ENCODE measurements around the gene N4BP3. TPM values are rescaled to one million over a fixed set of nuclear protein-coding genes. Genes with fewer than 3 reads are reported as not detected.

Gene N4BP3
- total and polyA plus RNA-seq, 2 of the 4 experiments (the other 2 are of a cell fraction) = 0.14 to 0.18 TPM

- H2BK120ac ChIP-seq (ENCODE audit: low read depth, low read length) = no peak overlapping the region
- no peak for DNase-seq
- H3K18ac ChIP-seq (ENCODE audit: low read depth, low read length) = no peak overlapping the region
- no peak overlapping the region for H3K56ac ChIP-seq (ENCODE audit: extremely low read depth, insufficient read depth, low read length)
- H3K27ac ChIP-seq (ENCODE audit: insufficient read depth, low read length) = no peak overlapping the region
- no peak for TF ChIP-seq POLR2A (IDR thresholded peaks at IDR 0.05; ENCODE audit: low read depth, low read length)
- no peak for TF ChIP-seq MXI1 (IDR thresholded peaks at IDR 0.05; ENCODE audit: borderline replicate concordance, low read depth, low read length)
- TF ChIP-seq MAZ (IDR thresholded peaks at IDR 0.05; ENCODE audit: borderline replicate concordance, low read depth, low read length) = no peak
- TF ChIP-seq RFX5 (IDR thresholded peaks at IDR 0.05; ENCODE audit: low read depth, low read length) = no peak
- no peak for TF ChIP-seq RAD21 (IDR thresholded peaks at IDR 0.05; ENCODE audit: low read length)
- TF ChIP-seq CHD1 (IDR thresholded peaks at IDR 0.05; ENCODE audit: low read depth, low read length) = no peak
- TF ChIP-seq NFE2L2 (IDR thresholded peaks at IDR 0.05; ENCODE audit: low read depth, low read length) = no peak
- no peak for TF ChIP-seq FOS (IDR thresholded peaks at IDR 0.05; ENCODE audit: low read depth, low read length)
- no peak for TF ChIP-seq ELK1 (IDR thresholded peaks at IDR 0.05; ENCODE audit: borderline replicate concordance, low read depth, low read length)
- TF ChIP-seq BHLHE40 (IDR thresholded peaks at IDR 0.05; ENCODE audit: low read depth, low read length) = no peak
- no peak for TF ChIP-seq MAFK (IDR thresholded peaks at IDR 0.05; ENCODE audit: low read depth, low read length)
- TF ChIP-seq CTCF (conservative IDR thresholded peaks at IDR 0.05; ENCODE audit: low read depth, low read length) = no peak
- no peak overlapping the region for H2AK9ac ChIP-seq (replicated peaks; ENCODE audit: low read depth, low read length, poor library complexity)
- H3K4me3 ChIP-seq (ENCODE audit: insufficient read depth, low read depth, low read length) = no peak overlapping the region
- no peak overlapping the region for H4K5ac ChIP-seq (ENCODE audit: low read depth, low read length)
- H3K9me1 ChIP-seq (ENCODE audit: insufficient read depth, low read length) = no peaks in the 10 kb centered on the region
- POLR2A ChIA-PET (ENCODE audit: unreplicated experiment) = no interaction called here
- intact Hi-C loops (cut with micrococcal nuclease) = loop anchor here (10.0 kb wide), 1 partner anchor 558 kb away; the partner anchor contains the start of gene B4GALT7
- no peak overlapping the region for H3K4me2 ChIP-seq (ENCODE audit: low read depth, low read length)
- no peak overlapping the region for H3K14ac ChIP-seq (replicated peaks; ENCODE audit: low read depth, low read length)
- H3K9me3 ChIP-seq (ENCODE audit: control insufficient read depth, insufficient read depth, low read length) = no peaks in the 10 kb centered on the region
- H3K36me3 ChIP-seq (ENCODE audit: control insufficient read depth, insufficient read depth, low read length) = no peaks in the 10 kb centered on the region
- no peak overlapping the region for H2AK5ac ChIP-seq (ENCODE audit: low read depth, low read length)
- dilution Hi-C loops (cut with HindIII; ENCODE audit: low sequenced_read_pairs, unreplicated experiment) = no loop called here
- H4K8ac ChIP-seq (ENCODE audit: low read depth in 2 of 2, low read length in 2 of 2) = no peak overlapping the region
- no TSS peak for BruUV-seq (replicated peaks)
- no peaks in the 10 kb centered on the region for H4K20me1 ChIP-seq (ENCODE audit: insufficient read depth, low read length)
- H2AFZ ChIP-seq (replicated peaks; ENCODE audit: low read length, poor library complexity) = no peak overlapping the region
- no peak overlapping the region for H2BK5ac ChIP-seq (ENCODE audit: low read depth, low read length, poor library complexity, severe bottlenecking)
- peaks cover 38% of the 10 kb centered on the region for H3K27me3 ChIP-seq (ENCODE audit: control insufficient read depth, insufficient read depth, low read length)
- no peak for ATAC-seq (ENCODE audit: low read depth)
- no peak overlapping the region for H2BK20ac ChIP-seq (ENCODE audit: low read depth, low read length)
- no peaks in the 10 kb centered on the region for H3K79me1 ChIP-seq (ENCODE audit: low read depth in 1 of 2, low read length in 2 of 2)
- CTCF ChIA-PET = no interaction called here
- in situ Hi-C loops (cut with MboI; ENCODE audit: low sequenced_read_pairs) = loop anchor here (25.0 kb wide), 1 partner anchor 225 kb away; no protein-coding TSS in a partner anchor
- no peak overlapping the region for H4K91ac ChIP-seq (ENCODE audit: insufficient read depth, low read depth, low read length)
- H3K4ac ChIP-seq (ENCODE audit: low read depth, low read length) = no peak overlapping the region
- no peaks in the 10 kb centered on the region for H3K4me1 ChIP-seq (ENCODE audit: control insufficient read depth, insufficient read depth, low read length)
- no peak overlapping the region for H3K23ac ChIP-seq (ENCODE audit: low read depth, low read length)
- WGBS, 2 experiments (ENCODE audit: extremely low coverage in 2 of 2, insufficient read length in 1 of 2) = 73% methylated on average over 6 of the region's 9 CpGs; no CpG with 5 or more reads in 1 of the 2 experiments
- H2BK15ac ChIP-seq (ENCODE audit: low read depth, low read length) = no peak overlapping the region
- H3K9ac ChIP-seq (ENCODE audit: low read depth, low read length) = no peak overlapping the region
These were observed 49.1 kb downstream of the N4BP3 start for GRCh38 chr5:178162481-178162880.

Measured in IMR-90 (cell line).